OCI-LY7 (cell line): ENCODE data around the gene EYS. TPM values are rescaled to one million over a fixed set of nuclear protein-coding genes. Genes with fewer than 3 reads are reported as not detected.

Source experiments
- BruUV-seq: library from RNA; stranded (reverse); fragments of 400-500 nt; replicated peaks from 2 replicates; lab custom pipeline; 2021; lab: Mats Ljungman, UMichigan
- CTCF ChIA-PET: fragments of 300-600 bp; sonication (Branson Sonifier 250); formaldehyde crosslinking; loops from one replicate; lab custom pipeline; 2022; ENCODE audit warnings: antibody characterized with exemption; ENCODE audit not compliant: unreplicated experiment; lab: Charles Lee
- POLR2A ChIA-PET: fragments of 300-600 bp; sonication (Branson Sonifier 250); formaldehyde crosslinking; loops from one replicate; lab custom pipeline; 2022; ENCODE audit warnings: antibody characterized with exemption; lab: Charles Lee
- DNase-seq: peaks from one replicate; pipeline ENCODE4 v3.0.0-alpha.2; 2015; ENCODE audit warnings: low spot score
- H2AFZ ChIP-seq: fragments of 200-600 bp; sonication (generic), shearing (Covaris generic); 2 replicates; pipeline ENCODE4 v1.6.1; 2014; ENCODE audit warnings: mild to moderate bottlenecking, antibody characterized with exemption, low read length, moderate library complexity
- H3K27ac ChIP-seq: fragments of 200-600 bp; sonication (generic); 2 replicates; pipeline ENCODE4 v1.5.1; 2014; ENCODE audit warnings: mixed run types, low read depth, mild to moderate bottlenecking, moderate library complexity, low read length, inconsistent platforms; ENCODE audit not compliant: poor library complexity, severe bottlenecking
- H3K36me3 ChIP-seq: fragments of 200-600 bp; sonication (generic); 2 replicates; pipeline ENCODE4 v1.6.1; 2014; ENCODE audit warnings: mild to moderate bottlenecking, antibody characterized with exemption, low read length, moderate library complexity, mixed read lengths; ENCODE audit not compliant: insufficient read depth
- H3K4me1 ChIP-seq: fragments of 200-600 bp; sonication (generic); 2 replicates; pipeline ENCODE4 v1.5.1; 2014; ENCODE audit warnings: mild to moderate bottlenecking, low read length; ENCODE audit not compliant: insufficient read depth, poor library complexity, severe bottlenecking
- H3K4me2 ChIP-seq: fragments of 200-600 bp; sonication (generic); 2 replicates; pipeline ENCODE4 v1.6.1; 2014; ENCODE audit warnings: mild to moderate bottlenecking, low read length
- H3K4me3 ChIP-seq: fragments of 200-600 bp; sonication (generic); 2 replicates; pipeline ENCODE4 v1.5.1; 2014; ENCODE audit warnings: mild to moderate bottlenecking, low read depth, low read length; ENCODE audit not compliant: poor library complexity, severe bottlenecking
- H3K79me2 ChIP-seq: fragments of 200-600 bp; sonication (generic); 2 replicates; pipeline ENCODE4 v1.6.1; 2016; ENCODE audit warnings: low read depth, mild to moderate bottlenecking, low read length, moderate library complexity, mixed read lengths; ENCODE audit not compliant: insufficient read depth
- H3K9me2 ChIP-seq: fragments of 200-600 bp; sonication (generic); 2 replicates; pipeline ENCODE4 v1.6.1; 2016; ENCODE audit warnings: mild to moderate bottlenecking, low read length, mixed read lengths; ENCODE audit not compliant: insufficient read depth
- H3K9me3 ChIP-seq: fragments of 200-600 bp; sonication (generic); 2 replicates; pipeline ENCODE4 v1.6.1; 2014; ENCODE audit warnings: mild to moderate bottlenecking, mixed run types, low read length, mixed read lengths
- H4K20me1 ChIP-seq: fragments of 200-600 bp; sonication (generic); 2 replicates; pipeline ENCODE4 v1.6.1; 2014; ENCODE audit warnings: mild to moderate bottlenecking, antibody characterized with exemption, low read length, moderate library complexity, mixed read lengths; ENCODE audit not compliant: insufficient read depth
- EZH2phosphoT487 ChIP-seq: fragments of 200-600 bp; sonication (generic); IDR thresholded peaks from 2 replicates; pipeline ENCODE4 v1.6.1; 2018; ENCODE audit warnings: low read depth, borderline replicate concordance, mild to moderate bottlenecking, mixed run types, antibody characterized with exemption, low read length, moderate library complexity, mixed read lengths
- intact Hi-C: fragments of 100-400 bp; cut with micrococcal nuclease; formaldehyde crosslinking; loops from one replicate; pipeline ENCODE4 v1.10.0; 2022; ENCODE audit not compliant: unreplicated experiment
- total RNA-seq, 2 experiments: library from RNA; depleted of rRNA in 1 of 2; stranded (reverse); fragments of >200 nt in 1 of 2; shearing (Covaris generic) in 1 of 2; gene quantifications; 2 replicates each; pipeline ENCODE4 v1.2.3, GENCODE V29; 2014 to 2022
- TF ChIP-seq, protein P1 (sequence below): fragments of 200-600 bp; sonication (generic); conservative IDR thresholded peaks from 2 replicates; pipeline ENCODE4 v1.5.1; 2014; ENCODE audit warnings: mild to moderate bottlenecking, antibody characterized with exemption, low read length, moderate library complexity, mixed read lengths

Gene EYS
- total RNA-seq, 2 experiments from 2014 or later, result not detected

DNA sequence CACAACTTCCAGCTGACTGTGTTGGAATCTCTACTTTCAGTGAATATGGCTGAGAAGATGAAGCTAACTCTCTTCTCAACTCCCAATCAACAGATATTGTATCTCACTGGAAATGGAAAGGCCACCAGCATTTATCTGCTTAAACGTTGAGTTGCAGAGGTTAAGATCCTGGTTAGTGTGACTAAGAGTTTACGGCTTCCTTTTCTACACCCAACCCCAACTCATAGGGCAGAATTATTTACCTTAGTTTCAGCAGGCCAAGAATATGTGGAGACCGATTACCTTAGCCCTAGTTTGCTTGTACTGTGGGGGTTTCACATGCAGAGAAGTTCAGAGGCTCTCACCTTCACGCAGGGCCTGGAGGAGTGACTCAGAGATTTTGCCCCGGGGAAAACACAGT lies 1026.6 kb downstream of the EYS start:
- Histone ChIP-seq H2AFZ (no peak overlapping the region), H3K9me3 (no peaks in the 10 kb centered on the region), H3K4me1 (no peaks in the 10 kb centered on the region), H4K20me1 (no peaks in the 10 kb centered on the region), H3K9me2 (no peaks in the 10 kb centered on the region), H3K27ac (no peak overlapping the region), H3K36me3 (no peaks in the 10 kb centered on the region), H3K79me2 (no peaks in the 10 kb centered on the region), H3K4me3 (no peak overlapping the region), H3K4me2 (no peak overlapping the region)
- ChIA-PET CTCF (no interaction called here), POLR2A (interaction anchor here (0.5 kb wide), 1 partner anchor 107 kb away, joined by 3 read pairs; no protein-coding TSS in a partner anchor)
- intact Hi-C loops, result no loop called here
- TF ChIP-seq EZH2phosphoT487, result no peak
- TF ChIP-seq, protein P1, sequence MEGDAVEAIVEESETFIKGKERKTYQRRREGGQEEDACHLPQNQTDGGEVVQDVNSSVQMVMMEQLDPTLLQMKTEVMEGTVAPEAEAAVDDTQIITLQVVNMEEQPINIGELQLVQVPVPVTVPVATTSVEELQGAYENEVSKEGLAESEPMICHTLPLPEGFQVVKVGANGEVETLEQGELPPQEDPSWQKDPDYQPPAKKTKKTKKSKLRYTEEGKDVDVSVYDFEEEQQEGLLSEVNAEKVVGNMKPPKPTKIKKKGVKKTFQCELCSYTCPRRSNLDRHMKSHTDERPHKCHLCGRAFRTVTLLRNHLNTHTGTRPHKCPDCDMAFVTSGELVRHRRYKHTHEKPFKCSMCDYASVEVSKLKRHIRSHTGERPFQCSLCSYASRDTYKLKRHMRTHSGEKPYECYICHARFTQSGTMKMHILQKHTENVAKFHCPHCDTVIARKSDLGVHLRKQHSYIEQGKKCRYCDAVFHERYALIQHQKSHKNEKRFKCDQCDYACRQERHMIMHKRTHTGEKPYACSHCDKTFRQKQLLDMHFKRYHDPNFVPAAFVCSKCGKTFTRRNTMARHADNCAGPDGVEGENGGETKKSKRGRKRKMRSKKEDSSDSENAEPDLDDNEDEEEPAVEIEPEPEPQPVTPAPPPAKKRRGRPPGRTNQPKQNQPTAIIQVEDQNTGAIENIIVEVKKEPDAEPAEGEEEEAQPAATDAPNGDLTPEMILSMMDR, result no peak
- no TSS peak for BruUV-seq
- DNase-seq, result no peak

GRCh38 chr6:64679416-64679815 lies 1027.6 kb downstream of the EYS start:
- DNase-seq, result no peak
- CTCF ChIA-PET, result no interaction called here
- Histone ChIP-seq H3K4me3 (no peak overlapping the region), H3K4me2 (no peak overlapping the region), H3K4me1 (no peaks in the 10 kb centered on the region), H3K9me2 (no peaks in the 10 kb centered on the region), H4K20me1 (no peaks in the 10 kb centered on the region), H3K9me3 (no peaks in the 10 kb centered on the region), H3K79me2 (no peaks in the 10 kb centered on the region), H2AFZ (no peak overlapping the region), H3K36me3 (no peaks in the 10 kb centered on the region), H3K27ac (no peak overlapping the region)
- BruUV-seq, result no TSS peak
- TF ChIP-seq EZH2phosphoT487, result no peak
- TF ChIP-seq, protein P1, result no peak
- intact Hi-C loops, result no loop called here
- POLR2A ChIA-PET, result no interaction called here

- Histone ChIP-seq H3K4me2 (no peak overlapping the region), H3K79me2 (no peaks in the 10 kb centered on the region), H3K27ac (no peak overlapping the region), H3K9me2 (no peaks in the 10 kb centered on the region), H2AFZ (no peak overlapping the region), H3K9me3 (no peaks in the 10 kb centered on the region), H4K20me1 (no peaks in the 10 kb centered on the region), H3K36me3 (no peaks in the 10 kb centered on the region), H3K4me1 (no peaks in the 10 kb centered on the region), H3K4me3 (no peak overlapping the region)
- POLR2A ChIA-PET, result interaction anchor here (0.5 kb wide), 1 partner anchor 517 kb away, joined by 3 read pairs; no protein-coding TSS in a partner anchor
- TF ChIP-seq EZH2phosphoT487, result no peak
- TF ChIP-seq, protein P1, result no peak
- DNase-seq, result no peak
- CTCF ChIA-PET, result no interaction called here
- intact Hi-C loops, result no loop called here
- no TSS peak for BruUV-seq
These were observed 1034.4 kb downstream of the EYS start for GRCh38 chr6:64672651-64673050.
